ENCODE data around the gene CDK14.

DNA sequence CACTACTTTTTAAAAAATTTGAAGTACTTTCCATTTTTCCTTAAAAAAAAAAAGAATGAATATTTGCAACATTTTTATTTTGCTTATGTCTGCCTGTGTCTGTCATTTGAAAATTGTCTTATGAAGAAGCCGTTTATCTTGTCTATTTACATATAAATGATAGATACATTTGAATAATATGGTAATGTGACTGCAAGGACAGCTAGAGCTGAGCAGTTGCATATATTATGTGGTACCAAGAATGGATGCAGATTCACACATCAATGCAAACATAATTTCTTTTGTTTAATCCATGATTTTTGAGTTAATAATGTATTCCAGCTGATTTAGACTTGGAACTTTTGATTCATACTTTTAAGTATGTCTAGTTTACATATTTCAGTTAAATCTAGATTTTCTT, 268.0 kb downstream of the CDK14 start:
- TF ChIP-seq POLR2AphosphoS5 (IDR thresholded peaks at IDR 0.05; ENCODE audit: borderline replicate concordance, low read depth, low read length): no peak
- TF ChIP-seq EZH2 (IDR thresholded peaks at IDR 0.05): no peak
- no peak for TF ChIP-seq FOXP2 (optimal IDR thresholded peaks at IDR 0.05; ENCODE audit: control extremely low read depth, extremely low read length, insufficient read depth)

All from SK-N-MC (cell line).